ENCODE measurements around the gene PNMA6E. TPM values are rescaled to one million over a fixed set of nuclear protein-coding genes. Genes with fewer than 3 reads are reported as not detected.

PNMA6E gene
- total and polyA plus RNA-seq, 2 of the 13 experiments (the other 11 are each of a cell fraction or from before 2014, with no cell fraction given): not detected

DNA sequence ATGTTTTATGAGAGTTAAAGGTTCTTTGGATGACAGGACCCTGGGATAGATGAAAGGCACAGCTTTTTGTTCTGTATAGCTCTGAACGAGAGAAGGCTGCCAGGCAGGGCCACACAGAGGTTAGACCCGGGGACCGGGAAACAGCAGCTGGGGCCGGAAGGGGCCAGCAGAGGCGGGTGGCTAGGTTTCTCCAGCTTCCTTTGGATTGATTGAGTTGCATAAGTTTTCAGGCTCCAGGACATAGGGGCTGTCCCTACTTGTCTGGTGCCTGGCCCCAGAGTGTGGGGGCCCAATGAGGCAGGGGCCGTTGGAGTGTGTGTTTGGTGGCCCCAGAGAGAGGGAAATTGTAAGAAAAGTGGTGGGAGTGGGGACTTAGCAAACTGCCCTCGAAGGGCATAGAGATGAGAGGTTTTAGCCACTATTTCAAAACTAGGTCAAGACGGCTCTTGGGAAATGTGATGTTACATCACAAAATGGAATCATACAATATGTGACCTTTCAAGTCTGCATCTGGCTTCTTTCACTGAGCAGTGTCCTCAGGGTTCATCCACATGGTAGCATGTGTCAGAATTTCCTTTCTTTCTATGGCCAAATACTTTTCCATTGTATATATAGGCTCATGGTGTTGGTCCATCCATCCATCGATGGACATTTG lies 13.8 kb upstream of the PNMA6E start:
- no peak for FAIRE-seq

DNA sequence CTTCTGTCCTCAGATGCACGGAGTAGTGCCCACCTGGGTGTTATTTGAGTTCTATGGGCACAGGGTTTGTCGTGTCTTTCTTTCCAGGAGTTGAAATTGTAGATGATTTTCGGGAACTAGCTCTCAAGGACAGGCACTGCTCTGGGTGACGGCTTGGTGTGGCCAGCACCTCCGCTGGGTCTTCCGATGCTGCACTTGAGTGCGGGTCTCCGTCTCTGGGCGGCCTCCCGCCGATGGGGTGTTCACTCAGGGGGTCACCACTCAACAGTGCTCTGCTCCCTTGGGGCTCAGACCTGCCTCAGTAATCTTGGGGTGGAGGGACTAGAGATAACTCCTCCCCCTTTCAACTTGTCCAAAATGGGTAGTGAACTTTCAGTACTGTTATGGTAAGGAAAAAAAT lies 12.6 kb upstream of the PNMA6E start:
- Histone ChIP-seq H3K4me1 (ENCODE audit: insufficient read depth, low read length) (peaks cover 35% of the 10 kb centered on the region), H3K9me3 (ENCODE audit: low read length) (no peaks in the 10 kb centered on the region), H3K4me2 (ENCODE audit: low read depth, low read length) (no peak overlapping the region), H3K36me3 (replicated peaks in 1 of 2; ENCODE audit: control insufficient read depth in 1 of 2, insufficient read depth in 2 of 2, low read length in 2 of 2) (no peaks in the 10 kb centered on the region), H4K20me1 (ENCODE audit: insufficient read depth, low read length) (no peaks in the 10 kb centered on the region), H3K27ac (ENCODE audit: extremely low read length, insufficient read depth, low read length) (no peak overlapping the region), H3K79me2 (ENCODE audit: insufficient read depth, low read length) (no peaks in the 10 kb centered on the region), H3K4me3 (replicated peaks in 1 of 3; ENCODE audit: insufficient read depth in 1 of 3, low read depth in 2 of 3, low read length in 3 of 3) (no peak overlapping the region), H3K27me3 (ENCODE audit: control insufficient read depth in 1 of 2, insufficient read depth in 2 of 2, low read length in 2 of 2) (peaks cover 2 to 12% of the 10 kb centered on the region in 2 experiments; a peak in 2 of 5 replicates), H2AFZ (ENCODE audit: low read length) (no peak overlapping the region), H3K9ac (ENCODE audit: insufficient read depth, low read depth, low read length) (no peak overlapping the region)
- no peak for DNase-seq (ENCODE audit: low spot score)
- no peak for FAIRE-seq
- no TSS peak for BruUV-seq (replicated peaks)
- ATAC-seq: no peak
- in situ Hi-C loops (cut with HindIII; ENCODE audit: extremely low pct_ligation_motif_present, low pct_unique_long_range_greater_than_20kb): loop anchor here (10.0 kb wide), 1 partner anchor 379 kb away; no protein-coding TSS in a partner anchor
- WGBS (ENCODE audit: low lambda C conversion rate): 42% methylated on average over 2 of the region's 11 CpGs
- ChIA-PET CTCF (ENCODE audit: low intra/inter-chr PET ratio, low total read pairs) (no interaction called here), POLR2A (no interaction called here)
- intact Hi-C loops (cut with micrococcal nuclease; ENCODE audit: unreplicated experiment): no loop called here
- TF ChIP-seq CHD4 (IDR thresholded peaks at IDR 0.05; ENCODE audit: borderline replicate concordance, low read length) (no peak), GTF2F1 (IDR thresholded peaks at IDR 0.05; ENCODE audit: low read length) (no peak), ZNF619 (CRISPR knock-in tag; IDR thresholded peaks at IDR 0.05) (no peak), RXRB (CRISPR knock-in tag; IDR thresholded peaks at IDR 0.05; ENCODE audit: borderline replicate concordance) (no peak), ZNF382 (CRISPR knock-in tag; IDR thresholded peaks at IDR 0.05; ENCODE audit: borderline replicate concordance) (no peak), TAF15 (IDR thresholded peaks at IDR 0.05; ENCODE audit: low read depth, low read length, poor library complexity, severe bottlenecking) (no peak)
- TF ChIP-seq, protein P1, sequence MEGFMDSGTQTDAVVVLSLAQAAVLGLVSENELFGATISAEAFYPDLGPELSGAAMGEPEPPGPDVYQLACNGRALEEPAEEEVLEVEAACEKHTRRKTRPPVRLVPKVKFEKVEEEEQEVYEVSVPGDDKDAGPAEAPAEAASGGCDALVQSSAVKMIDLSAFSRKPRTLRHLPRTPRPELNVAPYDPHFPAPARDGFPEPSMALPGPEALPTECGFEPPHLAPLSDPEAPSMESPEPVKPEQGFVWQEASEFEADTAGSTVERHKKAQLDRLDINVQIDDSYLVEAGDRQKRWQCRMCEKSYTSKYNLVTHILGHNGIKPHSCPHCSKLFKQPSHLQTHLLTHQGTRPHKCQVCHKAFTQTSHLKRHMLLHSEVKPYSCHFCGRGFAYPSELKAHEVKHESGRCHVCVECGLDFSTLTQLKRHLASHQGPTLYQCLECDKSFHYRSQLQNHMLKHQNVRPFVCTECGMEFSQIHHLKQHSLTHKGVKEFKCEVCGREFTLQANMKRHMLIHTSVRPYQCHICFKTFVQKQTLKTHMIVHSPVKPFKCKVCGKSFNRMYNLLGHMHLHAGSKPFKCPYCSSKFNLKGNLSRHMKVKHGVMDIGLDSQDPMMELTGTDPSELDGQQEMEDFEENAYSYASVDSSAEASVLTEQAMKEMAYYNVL (CRISPR knock-in tag; IDR thresholded peaks at IDR 0.05; ENCODE audit: borderline replicate concordance): no peak

More for the DNA sequence above, 13.8 kb upstream of the PNMA6E start:
- TF ChIP-seq SNAPC2 (CRISPR knock-in tag; IDR thresholded peaks at IDR 0.05): no peak
- TF ChIP-seq, protein P2, sequence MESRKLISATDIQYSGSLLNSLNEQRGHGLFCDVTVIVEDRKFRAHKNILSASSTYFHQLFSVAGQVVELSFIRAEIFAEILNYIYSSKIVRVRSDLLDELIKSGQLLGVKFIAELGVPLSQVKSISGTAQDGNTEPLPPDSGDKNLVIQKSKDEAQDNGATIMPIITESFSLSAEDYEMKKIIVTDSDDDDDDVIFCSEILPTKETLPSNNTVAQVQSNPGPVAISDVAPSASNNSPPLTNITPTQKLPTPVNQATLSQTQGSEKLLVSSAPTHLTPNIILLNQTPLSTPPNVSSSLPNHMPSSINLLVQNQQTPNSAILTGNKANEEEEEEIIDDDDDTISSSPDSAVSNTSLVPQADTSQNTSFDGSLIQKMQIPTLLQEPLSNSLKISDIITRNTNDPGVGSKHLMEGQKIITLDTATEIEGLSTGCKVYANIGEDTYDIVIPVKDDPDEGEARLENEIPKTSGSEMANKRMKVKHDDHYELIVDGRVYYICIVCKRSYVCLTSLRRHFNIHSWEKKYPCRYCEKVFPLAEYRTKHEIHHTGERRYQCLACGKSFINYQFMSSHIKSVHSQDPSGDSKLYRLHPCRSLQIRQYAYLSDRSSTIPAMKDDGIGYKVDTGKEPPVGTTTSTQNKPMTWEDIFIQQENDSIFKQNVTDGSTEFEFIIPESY (CRISPR knock-in tag; IDR thresholded peaks at IDR 0.05): no peak
- TF ChIP-seq, protein P3, sequence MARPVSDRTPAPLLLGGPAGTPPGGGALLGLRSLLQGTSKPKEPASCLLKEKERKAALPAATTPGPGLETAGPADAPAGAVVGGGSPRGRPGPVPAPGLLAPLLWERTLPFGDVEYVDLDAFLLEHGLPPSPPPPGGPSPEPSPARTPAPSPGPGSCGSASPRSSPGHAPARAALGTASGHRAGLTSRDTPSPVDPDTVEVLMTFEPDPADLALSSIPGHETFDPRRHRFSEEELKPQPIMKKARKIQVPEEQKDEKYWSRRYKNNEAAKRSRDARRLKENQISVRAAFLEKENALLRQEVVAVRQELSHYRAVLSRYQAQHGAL (CRISPR knock-in tag; IDR thresholded peaks at IDR 0.05; ENCODE audit: not compliant biosample characterization): no peak
- DNase-seq (ENCODE audit: low spot score) (no peak), ATAC-seq (no peak)
- no peak overlapping the region for H3K27ac ChIP-seq (ENCODE audit: extremely low read length, insufficient read depth, low read length)
- no peaks in the 10 kb centered on the region for H3K79me2 ChIP-seq (ENCODE audit: insufficient read depth, low read length)
- ChIA-PET CTCF (ENCODE audit: low intra/inter-chr PET ratio, low total read pairs) (no interaction called here), POLR2A (no interaction called here)
- H3K36me3 ChIP-seq (replicated peaks in 1 of 2; ENCODE audit: control insufficient read depth in 1 of 2, insufficient read depth in 2 of 2, low read length in 2 of 2): no peaks in the 10 kb centered on the region
- BruUV-seq (replicated peaks): no TSS peak
- intact Hi-C loops (cut with micrococcal nuclease; ENCODE audit: unreplicated experiment): no loop called here
- no peaks in the 10 kb centered on the region for H3K9me3 ChIP-seq (ENCODE audit: low read length)
- 2% methylated on average over 4 of the region's 9 CpGs for WGBS (ENCODE audit: low lambda C conversion rate)
- H3K4me2 ChIP-seq (ENCODE audit: low read depth, low read length): no peak overlapping the region
- no peak overlapping the region for H3K4me3 ChIP-seq (replicated peaks in 1 of 3; ENCODE audit: insufficient read depth in 1 of 3, low read depth in 2 of 3, low read length in 3 of 3)
- peaks cover 4 to 17% of the 10 kb centered on the region in 2 experiments; a peak in 3 of 5 replicates for H3K27me3 ChIP-seq (ENCODE audit: control insufficient read depth in 1 of 2, insufficient read depth in 2 of 2, low read length in 2 of 2)
- no peak overlapping the region for H2AFZ ChIP-seq (ENCODE audit: low read length)
- no peaks in the 10 kb centered on the region for H4K20me1 ChIP-seq (ENCODE audit: insufficient read depth, low read length)
- peaks cover 22% of the 10 kb centered on the region for H3K4me1 ChIP-seq (ENCODE audit: insufficient read depth, low read length)
- no peak overlapping the region for H3K9ac ChIP-seq (ENCODE audit: insufficient read depth, low read depth, low read length)
- in situ Hi-C loops (cut with HindIII; ENCODE audit: extremely low pct_ligation_motif_present, low pct_unique_long_range_greater_than_20kb): loop anchor here (10.0 kb wide), 1 partner anchor 380 kb away; no protein-coding TSS in a partner anchor

Data from HepG2 (cell line).